ENCODE measurements around the gene FBRSL1.

DNA sequence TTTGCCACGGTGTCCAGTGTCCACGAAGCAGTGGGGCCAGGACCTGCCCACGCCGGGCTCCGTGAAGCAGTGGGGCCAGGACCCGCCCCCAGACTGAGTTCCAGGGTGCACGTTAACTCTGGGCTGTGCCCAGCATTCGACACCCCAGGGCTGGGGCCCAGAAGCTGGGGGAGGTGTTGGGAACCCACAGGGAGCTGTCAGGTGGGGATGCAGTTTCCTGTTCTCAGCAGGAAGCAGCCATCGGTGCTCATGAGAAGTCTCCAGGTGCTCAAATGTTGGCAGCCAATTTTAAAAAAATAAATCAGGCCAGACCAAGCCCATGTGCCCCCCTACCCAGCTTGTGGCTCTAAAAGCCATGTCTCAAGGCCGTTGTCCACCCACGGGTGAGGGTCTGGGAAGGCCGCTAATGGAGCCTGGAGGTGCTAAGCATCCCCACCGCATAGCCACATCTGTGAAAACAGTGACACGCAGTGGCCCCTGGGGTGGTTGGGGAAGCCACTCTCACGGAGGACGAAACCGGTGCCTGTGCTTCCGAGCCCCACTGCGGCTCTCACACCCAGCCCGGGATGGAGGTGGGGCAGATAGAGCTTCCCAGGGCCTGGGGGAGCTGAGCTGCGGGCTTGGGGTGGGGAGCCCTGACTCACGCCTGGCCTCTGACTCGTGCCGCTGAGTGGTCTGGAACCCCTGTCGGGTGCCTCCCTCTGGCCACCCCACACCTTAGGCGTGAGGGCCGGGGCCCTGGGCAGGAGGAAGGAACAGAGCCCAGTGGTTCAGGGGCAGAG lies 53.5 kb downstream of the FBRSL1 start:
- TF ChIP-seq, protein P1, sequence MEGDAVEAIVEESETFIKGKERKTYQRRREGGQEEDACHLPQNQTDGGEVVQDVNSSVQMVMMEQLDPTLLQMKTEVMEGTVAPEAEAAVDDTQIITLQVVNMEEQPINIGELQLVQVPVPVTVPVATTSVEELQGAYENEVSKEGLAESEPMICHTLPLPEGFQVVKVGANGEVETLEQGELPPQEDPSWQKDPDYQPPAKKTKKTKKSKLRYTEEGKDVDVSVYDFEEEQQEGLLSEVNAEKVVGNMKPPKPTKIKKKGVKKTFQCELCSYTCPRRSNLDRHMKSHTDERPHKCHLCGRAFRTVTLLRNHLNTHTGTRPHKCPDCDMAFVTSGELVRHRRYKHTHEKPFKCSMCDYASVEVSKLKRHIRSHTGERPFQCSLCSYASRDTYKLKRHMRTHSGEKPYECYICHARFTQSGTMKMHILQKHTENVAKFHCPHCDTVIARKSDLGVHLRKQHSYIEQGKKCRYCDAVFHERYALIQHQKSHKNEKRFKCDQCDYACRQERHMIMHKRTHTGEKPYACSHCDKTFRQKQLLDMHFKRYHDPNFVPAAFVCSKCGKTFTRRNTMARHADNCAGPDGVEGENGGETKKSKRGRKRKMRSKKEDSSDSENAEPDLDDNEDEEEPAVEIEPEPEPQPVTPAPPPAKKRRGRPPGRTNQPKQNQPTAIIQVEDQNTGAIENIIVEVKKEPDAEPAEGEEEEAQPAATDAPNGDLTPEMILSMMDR (IDR thresholded peaks at IDR 0.05; ENCODE audit: low read depth, low read length), result no peak
- TF ChIP-seq POLR2A (IDR thresholded peaks at IDR 0.05; ENCODE audit: extremely low read depth, insufficient read length), result no peak
- TF ChIP-seq, protein P2, sequence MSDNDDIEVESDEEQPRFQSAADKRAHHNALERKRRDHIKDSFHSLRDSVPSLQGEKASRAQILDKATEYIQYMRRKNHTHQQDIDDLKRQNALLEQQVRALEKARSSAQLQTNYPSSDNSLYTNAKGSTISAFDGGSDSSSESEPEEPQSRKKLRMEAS (IDR thresholded peaks at IDR 0.05; ENCODE audit: low read depth, low read length), result no peak
- no peak for TF ChIP-seq MYC (IDR thresholded peaks at IDR 0.05; ENCODE audit: low read depth, low read length)
